Keratinocyte (primary cell): ENCODE results near the gene RAD21L1. TPM values are rescaled to one million over a fixed set of nuclear protein-coding genes. Genes with fewer than 3 reads are reported as not detected.
A peak's percentile ranks its signal among the peaks of the same experiment; 100 is the strongest.

Experiments
- DNase-seq: peaks from one replicate; pipeline ENCODE4 v3.0.0-alpha.2; 2011; ENCODE audit warnings: low read depth, missing footprints, low spot score
- FAIRE-seq: peaks from 2 replicates; lab custom pipeline; 2011; peaks lifted over from hg19 to GRCh38; lab: Jason Lieb, UNC
- H2AFZ ChIP-seq: 2 replicates; pipeline ENCODE4 v1.6.0; 2012; ENCODE audit warnings: low read length, control low read depth, inconsistent platforms; ENCODE audit not compliant: control insufficient read depth
- H3K27ac ChIP-seq: 2 replicates; pipeline ENCODE4 v1.5.1; 2011; ENCODE audit warnings: low read length; ENCODE audit not compliant: control insufficient read depth, insufficient read depth
- H3K27me3 ChIP-seq: 3 replicates; pipeline ENCODE4 v1.6.0; 2011; ENCODE audit warnings: low read length; ENCODE audit not compliant: control insufficient read depth, insufficient read depth; ENCODE audit errors: extremely low read depth
- H3K36me3 ChIP-seq, 2 experiments: 2 replicates in 1 of 2; 3 replicates in 1 of 2; pipeline ENCODE4 v1.5.1; 2011; ENCODE audit warnings: low read length in 2 of 2, mild to moderate bottlenecking in 1 of 2; ENCODE audit not compliant: control insufficient read depth in 2 of 2, insufficient read depth in 2 of 2; ENCODE audit errors: extremely low read depth in 1 of 2
- H3K4me1 ChIP-seq: 3 replicates; pipeline ENCODE4 v1.5.1; 2011; ENCODE audit warnings: low read length; ENCODE audit not compliant: control insufficient read depth, insufficient read depth; ENCODE audit errors: extremely low read depth
- H3K4me2 ChIP-seq: 3 replicates; pipeline ENCODE4 v1.6.0; 2011; ENCODE audit warnings: low read depth, low read length; ENCODE audit not compliant: control insufficient read depth, insufficient read depth; ENCODE audit errors: extremely low read depth
- H3K4me3 ChIP-seq, 3 experiments: fragments of 200-600 bp in 1 of 3; sonication (generic) in 1 of 3; 2 replicates in 2 of 3; 3 replicates in 1 of 3; pipeline ENCODE4 v1.5.1; 2011 to 2016; ENCODE audit warnings: low read length in 3 of 3, mild to moderate bottlenecking in 3 of 3, control low read depth in 2 of 3, inconsistent platforms in 1 of 3, low read depth in 1 of 3, mixed read lengths in 1 of 3, mixed run types in 1 of 3, moderate library complexity in 1 of 3; ENCODE audit not compliant: control insufficient read depth in 2 of 3, insufficient read depth in 2 of 3; ENCODE audit errors: extremely low read depth in 1 of 3
- H3K79me2 ChIP-seq: 2 replicates; pipeline ENCODE4 v1.6.0; 2012; ENCODE audit warnings: low read length; ENCODE audit not compliant: control insufficient read depth, insufficient read depth
- H3K9ac ChIP-seq: 3 replicates; pipeline ENCODE4 v1.6.0; 2011; ENCODE audit warnings: low read length; ENCODE audit not compliant: control insufficient read depth, insufficient read depth; ENCODE audit errors: extremely low read depth
- H3K9me1 ChIP-seq: 3 replicates; pipeline ENCODE4 v1.6.0; 2011; ENCODE audit warnings: low read length; ENCODE audit not compliant: control insufficient read depth, insufficient read depth; ENCODE audit errors: extremely low read depth
- H3K9me3 ChIP-seq: 2 replicates; pipeline ENCODE4 v1.5.1; 2012; ENCODE audit warnings: low read depth, low read length; ENCODE audit not compliant: control insufficient read depth
- H4K20me1 ChIP-seq: 3 replicates; pipeline ENCODE4 v1.6.0; 2011; ENCODE audit warnings: low read length; ENCODE audit not compliant: control insufficient read depth, insufficient read depth; ENCODE audit errors: extremely low read depth
- EZH2 ChIP-seq: IDR thresholded peaks from one replicate; pipeline ENCODE4 v1.6.1; 2012; ENCODE audit warnings: inconsistent platforms, mild to moderate bottlenecking, low read length, moderate library complexity
- dilution Hi-C: fragments of 300-500 bp; cut with MboI; formaldehyde crosslinking; loops from one replicate; pipeline ENCODE4 v1.7.0; 2020; ENCODE audit warnings: low sequenced_read_pairs; ENCODE audit not compliant: extremely low pct_ligation_motif_present
- polyA plus RNA-seq, 5 experiments: library from polyadenylated mRNA; depleted of rRNA in 3 of 5; stranded (reverse) in 3 of 5; stranded (forward) in 1 of 5; unstranded in 1 of 5; fragments of >200 nt; gene quantifications; 1 replicate in 1 of 5; 2 replicates in 3 of 5; 3 replicates in 1 of 5; pipeline versions ENCODE4 v1.2.1 to v1.2.3, GENCODE V29; 2011 to 2012; ENCODE audit warnings: missing spikeins in 2 of 5, low read depth in 1 of 5, low replicate concordance in 1 of 5
- TF ChIP-seq, protein P1 (sequence below), 3 experiments: IDR thresholded peaks in 1 of 3; conservative IDR thresholded peaks in 1 of 3; optimal IDR thresholded peaks in 1 of 3; 2 replicates in 2 of 3; 3 replicates in 1 of 3; pipeline versions ENCODE3 to v1.5.1; 2011; ENCODE audit warnings: low read length in 3 of 3, mild to moderate bottlenecking in 3 of 3, moderate library complexity in 2 of 3, control low read depth in 1 of 3, inconsistent platforms in 1 of 3; ENCODE audit not compliant: insufficient read depth in 2 of 3; ENCODE audit errors: extremely low read depth in 1 of 3

Gene RAD21L1
- polyA plus RNA-seq, 1 donor (not counting 4 experiments of a cell fraction or from before 2014, with no cell fraction given), result not detected

DNA sequence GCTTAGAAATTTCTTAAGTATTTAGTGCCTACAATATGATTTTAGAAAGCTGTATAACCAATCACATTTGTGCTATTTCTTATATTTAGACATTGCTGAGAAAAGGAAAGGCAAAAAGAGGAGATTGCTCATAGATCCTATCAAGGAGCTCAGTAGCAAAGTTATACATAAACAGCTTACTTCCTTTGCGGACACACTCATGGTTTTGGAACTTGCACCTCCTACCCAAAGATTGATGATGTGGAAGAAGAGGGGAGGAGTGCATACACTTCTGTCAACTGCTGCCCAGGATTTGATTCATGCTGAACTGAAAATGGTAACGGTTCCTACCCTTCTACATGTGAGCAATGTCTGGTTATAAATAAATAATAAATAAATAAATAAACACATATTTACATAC, 16.7 kb downstream of the RAD21L1 start:
- Histone ChIP-seq H3K9ac (no peak overlapping the region), H3K36me3 (no peaks in the 10 kb centered on the region), H3K79me2 (no peaks in the 10 kb centered on the region), H3K9me3 (no peaks in the 10 kb centered on the region), H4K20me1 (no peaks in the 10 kb centered on the region), H3K4me1 (no peaks in the 10 kb centered on the region), H3K4me3 (no peak overlapping the region), H3K27me3 (peaks cover 6% of the 10 kb centered on the region), H3K4me2 (no peak overlapping the region), H2AFZ (no peak overlapping the region), H3K9me1 (no peaks in the 10 kb centered on the region), H3K27ac (no peak overlapping the region)
- DNase-seq, result no peak
- dilution Hi-C loops, result no loop called here
- peak; percentile 13 for FAIRE-seq
- no peak for TF ChIP-seq EZH2
- TF ChIP-seq, protein P1, sequence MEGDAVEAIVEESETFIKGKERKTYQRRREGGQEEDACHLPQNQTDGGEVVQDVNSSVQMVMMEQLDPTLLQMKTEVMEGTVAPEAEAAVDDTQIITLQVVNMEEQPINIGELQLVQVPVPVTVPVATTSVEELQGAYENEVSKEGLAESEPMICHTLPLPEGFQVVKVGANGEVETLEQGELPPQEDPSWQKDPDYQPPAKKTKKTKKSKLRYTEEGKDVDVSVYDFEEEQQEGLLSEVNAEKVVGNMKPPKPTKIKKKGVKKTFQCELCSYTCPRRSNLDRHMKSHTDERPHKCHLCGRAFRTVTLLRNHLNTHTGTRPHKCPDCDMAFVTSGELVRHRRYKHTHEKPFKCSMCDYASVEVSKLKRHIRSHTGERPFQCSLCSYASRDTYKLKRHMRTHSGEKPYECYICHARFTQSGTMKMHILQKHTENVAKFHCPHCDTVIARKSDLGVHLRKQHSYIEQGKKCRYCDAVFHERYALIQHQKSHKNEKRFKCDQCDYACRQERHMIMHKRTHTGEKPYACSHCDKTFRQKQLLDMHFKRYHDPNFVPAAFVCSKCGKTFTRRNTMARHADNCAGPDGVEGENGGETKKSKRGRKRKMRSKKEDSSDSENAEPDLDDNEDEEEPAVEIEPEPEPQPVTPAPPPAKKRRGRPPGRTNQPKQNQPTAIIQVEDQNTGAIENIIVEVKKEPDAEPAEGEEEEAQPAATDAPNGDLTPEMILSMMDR (optimal IDR thresholded peaks at IDR 0.05 in 1 of 3, IDR thresholded peaks at IDR 0.05 in 1 of 3, conservative IDR thresholded peaks at IDR 0.05 in 1 of 3; ENCODE audit: extremely low read depth in 1 of 3, insufficient read depth in 2 of 3, low read length in 3 of 3), result no peak

DNA sequence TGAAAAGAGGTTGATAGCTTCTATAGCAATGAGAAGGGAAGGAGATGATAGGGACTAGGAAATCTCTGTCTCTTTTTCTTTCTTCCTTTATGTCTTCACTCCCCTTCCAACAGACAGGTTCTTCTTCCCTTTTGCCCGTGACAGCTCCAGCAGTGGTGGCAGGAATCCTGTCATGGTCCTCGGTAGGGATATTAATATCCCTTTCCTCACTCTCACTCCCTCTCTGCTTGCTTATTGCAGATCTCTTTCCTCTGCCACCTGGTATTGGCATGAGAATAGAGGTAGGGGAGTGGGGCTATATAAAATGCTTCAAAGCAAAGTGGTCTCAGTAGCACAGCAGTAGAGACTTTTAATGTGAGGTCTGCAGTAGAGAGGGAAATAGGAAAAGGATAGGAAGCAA, 19.7 kb downstream of the RAD21L1 start:
- Histone ChIP-seq H4K20me1 (no peaks in the 10 kb centered on the region), H3K4me1 (no peaks in the 10 kb centered on the region), H3K79me2 (no peaks in the 10 kb centered on the region), H3K9me1 (no peaks in the 10 kb centered on the region), H3K9ac (no peak overlapping the region), H3K9me3 (no peaks in the 10 kb centered on the region), H3K4me3 (no peak overlapping the region), H3K36me3 (no peaks in the 10 kb centered on the region), H3K27ac (no peak overlapping the region), H2AFZ (no peak overlapping the region), H3K27me3 (peaks cover 4% of the 10 kb centered on the region), H3K4me2 (no peak overlapping the region)
- no peak for FAIRE-seq
- TF ChIP-seq, protein P1 (optimal IDR thresholded peaks at IDR 0.05 in 1 of 3, IDR thresholded peaks at IDR 0.05 in 1 of 3, conservative IDR thresholded peaks at IDR 0.05 in 1 of 3; ENCODE audit: extremely low read depth in 1 of 3, insufficient read depth in 2 of 3, low read length in 3 of 3), result no peak
- no peak for TF ChIP-seq EZH2
- DNase-seq, result no peak
- dilution Hi-C loops, result no loop called here
